HG02981 (cell line): ENCODE results near the gene PTPN9.
"Not testable (repeated sequence)": the region's sequence is repeated elsewhere in the genome, so short reads cannot be mapped to it uniquely, and the experiment has no call there.

Experiments
- ATAC-seq: cut with Tn5 transposase; IDR thresholded peaks from one replicate; pipeline ENCODE4 v1.9.1; 2021; ENCODE audit warnings: mild to moderate bottlenecking, moderate library complexity; ENCODE audit not compliant: unreplicated experiment

Gene PTPN9

DNA sequence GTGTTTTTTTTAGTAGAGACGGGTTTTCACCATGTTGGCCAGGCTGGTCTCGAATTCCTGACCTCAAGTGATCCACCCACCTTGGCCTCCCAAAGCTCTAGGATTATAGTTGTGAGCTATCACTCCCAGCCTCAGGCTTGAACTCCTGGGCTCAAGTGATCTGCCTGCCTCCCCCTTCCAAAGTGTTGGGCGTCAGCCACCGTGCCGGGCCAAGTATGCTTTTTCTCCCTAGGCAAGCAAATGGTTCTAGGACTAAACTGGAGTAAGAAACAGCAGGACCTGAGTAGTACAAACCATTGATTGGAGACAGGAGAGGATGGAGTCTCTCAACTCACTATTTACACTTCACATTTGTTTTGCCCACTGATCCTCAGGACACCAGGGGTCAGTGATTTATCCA lies 4.6 kb upstream of the PTPN9 start:
- no peak for ATAC-seq

- not testable (repeated sequence) for ATAC-seq
These were observed 3.8 kb upstream of the PTPN9 start for GRCh38 chr15:75582943-75583342.

DNA sequence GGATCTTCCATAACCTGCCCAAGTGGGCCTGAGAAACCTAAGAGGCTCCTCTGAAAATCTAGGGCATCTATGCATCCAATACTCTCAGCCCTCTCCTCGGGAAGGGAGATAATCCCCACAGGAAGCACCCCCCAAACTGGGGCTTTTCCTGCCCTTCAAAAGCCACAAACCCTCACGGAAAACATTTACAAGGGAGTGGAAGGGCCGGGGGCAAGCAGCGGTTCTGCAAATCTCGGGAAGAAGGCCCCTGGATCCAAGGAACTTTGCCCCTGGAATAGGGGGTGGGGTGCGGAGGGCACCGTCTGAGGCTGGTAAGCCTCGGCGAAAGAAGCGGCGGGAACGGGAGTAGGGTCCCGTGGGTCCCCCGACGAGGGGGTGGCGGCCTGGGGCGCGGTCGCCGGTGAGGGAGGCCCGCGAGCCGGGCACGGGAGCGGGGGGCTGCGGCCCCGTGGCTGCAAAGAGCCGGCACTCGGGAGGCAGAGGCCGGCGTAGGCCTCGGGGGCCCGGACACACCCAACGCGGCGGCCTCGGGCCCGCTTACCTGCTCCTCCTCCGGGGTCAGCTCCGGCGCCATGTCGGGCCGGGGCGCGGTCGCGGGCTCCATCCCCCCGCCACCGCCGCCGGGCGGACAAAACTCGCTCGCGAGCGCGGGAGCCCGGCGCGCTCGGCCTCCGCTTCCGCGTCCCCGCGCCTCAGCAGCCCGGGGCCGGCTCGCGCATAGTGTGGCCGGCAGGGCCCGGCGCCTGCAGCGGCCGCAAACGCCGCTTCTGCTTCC lies 755 bp downstream of the PTPN9 start:
- peak; percentile 40 for ATAC-seq

GRCh38 chr15:75577401-75578172 lies 1.5 kb downstream of the PTPN9 start:
- no peak for ATAC-seq

DNA sequence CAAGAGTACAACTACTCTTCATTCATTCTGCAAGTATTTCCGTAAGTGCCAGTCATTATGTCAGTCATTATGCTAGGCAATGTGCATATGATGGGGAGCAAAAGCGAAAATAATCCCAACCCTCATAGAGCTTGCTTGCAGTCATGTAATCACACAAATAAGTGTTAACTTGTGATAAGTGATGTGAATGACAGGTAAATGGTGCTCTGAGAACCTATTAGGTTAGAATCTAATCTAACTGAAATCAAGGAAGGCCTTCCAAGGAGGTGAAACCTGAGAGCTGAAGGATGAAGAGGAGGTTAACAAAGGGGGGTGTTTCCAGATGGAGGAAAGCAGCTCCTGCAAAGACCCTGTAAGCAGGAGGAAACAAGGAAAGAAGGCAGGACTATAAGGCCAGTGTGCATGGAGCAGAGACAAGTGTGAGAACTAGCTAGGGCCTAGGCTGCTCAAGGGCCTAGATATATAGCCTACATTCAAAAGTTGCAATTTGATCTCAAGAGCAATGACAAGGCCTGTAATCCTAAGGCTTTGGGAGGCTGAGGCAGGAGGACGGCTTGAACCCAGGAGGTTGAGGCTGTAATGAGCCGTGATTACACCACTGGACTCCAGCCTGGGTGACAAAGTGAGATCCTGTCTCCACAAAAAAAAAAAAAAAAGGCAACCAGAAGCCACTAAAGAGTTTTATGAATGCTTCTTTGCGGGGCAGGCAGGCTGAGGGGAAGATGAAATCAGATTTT lies 5.3 kb downstream of the PTPN9 start:
- ATAC-seq = no peak

DNA sequence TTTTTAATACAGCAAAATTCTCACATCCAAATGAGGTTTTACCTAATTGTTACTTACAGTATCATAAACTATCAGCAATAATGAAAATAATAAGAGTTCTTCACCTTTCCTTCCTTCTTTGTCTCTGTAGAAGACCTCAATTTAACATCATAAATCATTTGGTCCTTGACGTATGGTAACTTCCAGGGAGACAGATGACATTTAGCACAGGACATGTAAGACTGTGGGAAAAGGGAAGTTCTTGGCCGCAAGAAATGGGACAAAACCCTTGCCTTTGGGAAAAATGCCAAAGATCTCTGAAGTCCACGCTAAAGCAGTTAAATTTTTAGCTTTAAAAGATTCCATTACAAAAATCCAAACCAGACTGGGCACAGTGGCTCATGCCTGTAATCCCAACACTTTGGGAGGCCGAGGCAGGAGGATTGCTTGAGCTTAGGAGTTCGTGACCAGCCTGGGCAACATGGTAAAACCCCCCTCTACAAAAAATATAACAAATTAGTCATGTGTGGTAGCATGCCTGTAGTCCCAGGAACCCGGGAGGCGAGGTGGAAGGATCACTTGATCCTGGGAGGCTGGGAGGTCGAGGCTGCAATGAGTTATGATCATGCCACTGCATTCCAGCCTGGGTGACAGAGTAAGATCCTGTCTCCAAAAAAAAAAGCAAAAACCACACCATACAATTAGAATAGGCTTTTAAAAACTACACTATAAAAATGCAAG lies 8.8 kb downstream of the PTPN9 start:
- no peak for ATAC-seq

- no peak for ATAC-seq
These were observed 13.8 kb downstream of the PTPN9 start for GRCh38 chr15:75565062-75565970.

- ATAC-seq = no peak
These were observed 17.2 kb downstream of the PTPN9 start for GRCh38 chr15:75561888-75562287.

DNA sequence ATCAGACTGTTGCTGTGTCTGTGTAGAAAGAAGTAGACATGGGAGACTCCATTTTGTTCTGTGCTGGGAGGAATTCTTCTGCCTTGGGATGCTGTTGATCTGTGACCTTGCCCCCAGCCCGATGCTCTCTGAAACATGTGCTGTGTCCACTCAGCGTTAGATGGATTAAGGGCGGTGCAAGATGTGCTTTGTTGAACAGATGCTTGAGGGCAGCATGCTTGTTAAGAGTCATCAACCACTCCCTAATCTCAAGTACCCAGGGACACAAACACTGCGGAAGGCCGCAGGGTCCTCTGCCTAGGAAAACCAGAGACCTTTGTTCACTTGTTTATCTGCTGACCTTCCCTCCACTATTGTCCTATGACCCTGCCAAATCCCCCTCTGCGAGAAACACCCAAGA lies 19.8 kb downstream of the PTPN9 start:
- not testable (repeated sequence) for ATAC-seq

DNA sequence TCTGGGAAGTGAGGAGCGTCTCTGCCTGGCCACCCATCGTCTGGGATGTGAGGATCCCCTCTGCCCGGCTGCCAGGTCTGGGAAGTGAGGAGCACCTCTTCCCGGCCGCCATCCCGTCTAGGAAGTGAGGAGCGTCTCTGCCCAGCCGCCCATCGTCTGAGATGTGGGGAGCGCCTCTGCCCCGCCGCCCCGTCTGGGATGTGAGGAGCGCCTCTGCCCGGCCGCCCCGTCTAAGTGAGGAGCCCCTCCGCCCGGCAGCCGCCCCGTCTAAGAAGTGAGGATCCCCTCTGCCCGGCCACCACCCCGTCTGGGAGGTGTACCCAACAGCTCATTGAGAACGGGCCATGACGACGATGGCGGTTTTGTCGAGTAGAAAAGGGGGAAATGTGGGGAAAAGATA lies 20.2 kb downstream of the PTPN9 start:
- not testable (repeated sequence) for ATAC-seq

- no peak for ATAC-seq
These were observed 24.4 kb downstream of the PTPN9 start for GRCh38 chr15:75554717-75555116.

DNA sequence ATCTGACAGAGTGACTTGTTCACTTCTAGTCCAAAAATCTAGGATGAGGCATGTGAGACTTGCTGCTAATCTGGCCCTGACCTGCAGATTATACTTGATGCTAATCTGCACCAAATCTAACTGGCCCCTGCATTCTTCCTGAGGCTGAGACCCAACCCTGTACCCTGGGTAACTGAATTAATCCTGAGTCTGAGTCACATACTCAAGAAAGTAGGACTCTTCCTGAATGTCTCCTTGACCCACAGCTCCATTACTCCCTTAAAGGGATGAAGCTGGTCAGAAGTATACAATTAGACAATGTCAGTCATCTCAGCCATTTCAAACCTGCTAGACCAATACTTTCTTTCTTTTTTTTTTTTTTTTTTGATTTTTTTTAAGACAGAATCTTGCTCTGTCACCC lies 25.5 kb downstream of the PTPN9 start:
- ATAC-seq = no peak

DNA sequence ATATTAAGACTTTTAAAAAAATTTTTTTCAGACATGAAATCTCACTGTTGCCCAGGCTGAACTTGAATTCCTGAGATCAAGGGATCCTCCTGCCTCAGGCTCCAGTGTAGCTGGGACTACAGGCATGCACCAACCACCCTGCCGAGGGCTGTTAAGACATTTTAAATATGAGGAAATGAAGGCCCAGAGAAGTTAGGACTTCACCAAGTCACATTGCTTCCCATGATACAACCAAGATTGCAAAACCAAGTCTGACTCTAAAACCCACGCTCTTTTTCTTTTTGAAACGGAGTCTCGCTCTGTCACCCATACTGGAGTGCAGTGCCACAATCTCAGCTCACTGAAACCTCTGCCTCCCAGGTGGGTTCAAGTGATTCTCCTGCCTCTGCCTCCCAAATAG lies 28.0 kb downstream of the PTPN9 start:
- ATAC-seq = no peak

DNA sequence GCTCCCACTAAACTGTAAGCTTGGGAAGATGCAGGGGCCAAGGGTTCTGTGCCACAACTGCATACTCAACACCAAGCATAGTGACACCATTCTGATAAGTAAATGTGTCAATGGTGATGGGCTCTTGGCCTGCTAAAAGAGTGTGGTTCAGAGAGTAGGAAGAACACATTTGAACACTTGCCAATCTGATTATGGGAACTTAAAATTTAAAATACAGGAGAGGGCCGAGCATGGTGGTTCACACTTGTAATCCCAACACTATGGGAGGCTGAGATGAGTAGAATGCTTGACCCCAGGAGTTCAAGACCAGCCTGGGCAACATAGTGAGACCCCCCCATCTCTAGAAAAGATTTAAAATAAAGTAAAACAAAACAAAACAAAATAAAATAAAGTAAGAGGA lies 34.1 kb downstream of the PTPN9 start:
- no peak for ATAC-seq

DNA sequence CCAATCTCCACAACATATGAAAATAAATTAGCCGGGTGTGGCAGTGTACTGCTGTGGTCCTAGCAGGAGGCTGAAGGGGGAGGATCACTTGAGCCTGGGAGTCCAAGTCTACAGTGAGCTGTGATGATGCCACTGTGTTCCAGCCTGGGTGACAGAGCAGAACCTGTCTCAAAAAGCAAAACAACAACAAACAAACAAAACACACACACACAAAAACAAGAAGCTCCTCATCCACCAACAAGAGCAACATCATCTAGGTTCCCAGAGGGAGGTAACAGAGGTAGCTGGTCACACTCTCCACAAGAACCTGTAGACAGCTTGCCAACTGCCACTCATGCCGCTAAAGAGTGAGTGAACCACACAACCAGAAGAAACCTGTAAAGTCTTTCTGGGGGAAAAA lies 34.8 kb downstream of the PTPN9 start:
- no peak for ATAC-seq

DNA sequence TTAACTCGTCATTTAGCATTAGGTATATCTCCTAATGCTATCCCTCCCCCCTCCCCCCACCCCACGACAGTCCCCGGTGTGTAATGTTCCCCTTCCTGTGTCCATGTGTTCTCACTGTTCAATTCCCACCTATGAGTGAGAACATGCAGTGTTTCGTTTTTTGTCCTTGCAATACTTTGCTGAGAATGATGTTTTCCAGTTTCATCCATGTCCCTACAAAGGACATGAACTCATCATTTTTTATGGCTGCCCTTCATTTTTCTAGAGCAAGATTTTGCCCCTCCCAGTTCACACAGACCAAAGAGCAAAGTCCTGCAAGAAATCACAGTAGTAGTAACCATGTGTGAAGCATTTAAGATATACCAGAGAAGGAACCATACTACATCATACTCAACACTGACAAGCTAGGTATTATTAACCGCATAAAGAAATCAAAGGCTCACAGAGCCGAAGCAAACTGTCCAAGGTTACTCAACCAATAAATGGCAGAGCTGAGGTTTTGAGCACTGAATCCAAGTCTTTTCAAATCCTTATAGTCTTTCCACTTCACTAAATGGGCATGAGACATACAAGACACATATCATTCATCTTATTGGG lies 36.1 kb downstream of the PTPN9 start:
- not testable (repeated sequence) for ATAC-seq

DNA sequence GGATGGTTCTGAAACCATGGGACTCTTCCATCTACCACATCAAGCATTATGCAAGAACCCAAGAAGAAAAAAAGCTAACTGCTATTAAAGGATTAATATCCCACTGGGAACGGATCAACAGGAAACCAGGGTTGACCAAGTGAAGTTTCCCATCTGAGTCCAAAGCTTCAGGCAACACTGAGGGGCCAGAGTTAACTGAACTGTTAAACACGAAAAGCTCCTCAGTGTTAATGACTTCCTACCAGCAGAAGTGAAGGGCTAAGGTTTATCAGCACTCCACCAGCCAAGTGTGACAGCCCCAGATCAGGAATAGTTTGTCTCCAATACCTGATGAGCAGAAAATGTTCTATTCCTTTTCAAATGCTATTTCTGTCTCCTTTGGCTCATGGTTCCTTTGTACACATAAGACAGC lies 36.7 kb downstream of the PTPN9 start:
- ATAC-seq = no peak

GRCh38 chr15:75538376-75538775 lies 40.7 kb downstream of the PTPN9 start:
- ATAC-seq = no peak

- no peak for ATAC-seq
These were observed 45.2 kb downstream of the PTPN9 start for GRCh38 chr15:75533945-75534344.
